NT2/D1 (cell line): ENCODE results near the gene CBX2.
A peak's percentile ranks its signal among the peaks of the same experiment; 100 is the strongest.

Experiments
- DNase-seq: peaks from one replicate; pipeline ENCODE4 v3.0.0-alpha.2; 2011; ENCODE audit warnings: low read depth, low spot score
- H3K27me3 ChIP-seq: 2 replicates; pipeline ENCODE4 v1.6.0; 2011; ENCODE audit warnings: mild to moderate bottlenecking; ENCODE audit not compliant: insufficient read length, insufficient read depth
- H3K36me3 ChIP-seq: 2 replicates; pipeline ENCODE4 v1.6.1; 2011; ENCODE audit warnings: mild to moderate bottlenecking, low read length, mixed read lengths; ENCODE audit not compliant: insufficient read depth, insufficient read length
- H3K4me1 ChIP-seq: 2 replicates; pipeline ENCODE4 v1.5.1; 2011; ENCODE audit not compliant: insufficient read depth, insufficient read length
- H3K4me3 ChIP-seq: 2 replicates; pipeline ENCODE4 v1.5.1; 2011; ENCODE audit warnings: low read depth; ENCODE audit not compliant: insufficient read length
- H3K9ac ChIP-seq: 2 replicates; pipeline ENCODE4 v1.6.0; 2011; ENCODE audit warnings: low read depth; ENCODE audit not compliant: insufficient read length
- H3K9me3 ChIP-seq: 2 replicates; pipeline ENCODE4 v1.5.1; 2011; ENCODE audit warnings: mild to moderate bottlenecking, low read length; ENCODE audit not compliant: insufficient read depth
- SUZ12 ChIP-seq: IDR thresholded peaks from 2 replicates; pipeline ENCODE4 v1.6.1; 2011; ENCODE audit not compliant: insufficient read length, insufficient read depth; ENCODE audit errors: extremely low read depth
- YY1 ChIP-seq: IDR thresholded peaks from 2 replicates; pipeline ENCODE4 v1.6.1; 2011; ENCODE audit not compliant: insufficient read length, insufficient read depth
- ZNF274 ChIP-seq: IDR thresholded peaks from 2 replicates; pipeline ENCODE4 v1.6.1; 2011; ENCODE audit warnings: mild to moderate bottlenecking, low read depth, low read length

CBX2 gene

GRCh38 chr17:79775632-79776031 is 2.3 kb upstream of the CBX2 start:
- Histone ChIP-seq H3K4me3 (no peak overlapping the region), H3K36me3 (peaks cover 15% of the 10 kb centered on the region), H3K9me3 (no peaks in the 10 kb centered on the region), H3K9ac (no peak overlapping the region), H3K4me1 (peaks cover 11% of the 10 kb centered on the region), H3K27me3 (peaks cover 8% of the 10 kb centered on the region)
- DNase-seq: no peak
- TF ChIP-seq ZNF274 (no peak), SUZ12 (no peak), YY1 (no peak)

DNA sequence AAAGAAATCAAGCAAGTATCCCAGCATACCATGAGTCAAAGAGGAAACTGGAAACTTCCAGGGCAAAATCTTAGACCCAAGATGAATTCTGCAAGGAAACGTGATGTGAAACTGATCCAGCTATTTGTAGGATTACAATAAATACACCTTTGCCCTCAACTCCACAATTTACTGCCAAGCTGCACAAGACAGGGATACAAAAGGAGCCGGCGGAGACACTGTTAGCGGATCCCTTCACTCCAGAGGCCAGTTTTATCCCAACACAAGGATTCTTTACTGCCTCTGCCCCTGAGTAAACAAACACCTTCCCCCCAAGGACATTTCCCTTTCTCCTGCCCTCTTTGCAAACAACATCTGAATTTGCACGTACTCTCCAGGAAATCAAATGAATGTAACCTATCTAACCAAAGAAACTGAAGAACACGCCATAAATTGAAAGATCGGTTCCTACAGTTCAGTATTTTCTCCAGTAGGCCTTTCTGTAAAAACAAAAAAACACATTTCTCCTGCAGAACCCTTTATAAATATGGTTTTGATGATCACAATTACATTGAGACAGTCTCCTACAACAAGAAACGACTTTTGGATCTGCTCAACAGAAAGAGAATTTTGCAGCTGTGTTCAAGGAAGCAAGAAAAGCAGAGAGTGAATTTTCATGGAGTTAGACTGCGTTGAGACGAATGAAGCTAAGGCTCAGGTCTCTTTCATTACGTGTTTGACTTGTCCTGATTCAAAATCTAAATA is 1.4 kb upstream of the CBX2 start:
- peak overlapping the region; percentile 42 for H3K4me3 ChIP-seq
- H3K9ac ChIP-seq: peak overlapping the region; percentile 82
- no peak for DNase-seq

DNA sequence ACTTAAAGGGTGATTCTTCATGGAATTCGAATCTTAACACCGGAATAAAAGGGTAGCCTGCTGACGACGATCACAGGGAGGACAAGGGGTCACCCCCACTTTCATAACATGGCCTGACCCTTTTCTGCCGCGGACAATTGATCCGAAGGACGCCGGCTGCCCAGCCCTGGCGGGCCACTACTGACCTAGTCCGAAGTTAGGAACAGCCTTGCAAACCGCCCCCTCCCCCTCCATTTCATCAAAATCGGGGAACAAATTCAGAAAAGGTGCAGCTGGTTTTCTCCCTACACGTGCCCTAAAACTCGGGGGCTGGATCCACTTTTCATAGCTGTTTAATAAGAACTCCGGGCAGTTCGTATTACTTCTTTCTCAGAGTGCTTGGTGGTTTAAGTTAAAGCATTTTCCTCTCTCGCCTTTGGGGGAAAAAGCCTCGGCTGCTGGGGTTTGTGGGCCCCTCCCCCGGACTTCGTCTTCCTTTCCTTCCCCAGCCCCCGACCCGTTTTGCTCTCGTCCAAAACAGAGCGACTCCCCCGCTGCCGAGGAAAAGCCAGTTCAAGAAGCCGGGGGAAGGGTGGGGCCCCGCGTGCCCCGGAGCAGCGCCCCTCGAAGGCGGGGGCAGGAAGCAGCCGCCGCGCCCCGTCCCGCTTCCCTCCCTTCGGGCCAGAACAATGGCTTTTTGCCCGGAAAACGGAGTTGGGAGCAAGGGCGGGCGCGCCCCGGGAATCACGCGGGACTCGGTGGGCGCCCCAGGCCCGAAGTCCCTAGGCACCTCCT is 641 bp upstream of the CBX2 start:
- peak; percentile 49 for DNase-seq
- H3K4me3 ChIP-seq: peak overlapping the region; percentile 42
- H3K9ac ChIP-seq: peak overlapping the region; percentile 82

More for the DNA sequence above, 1.4 kb upstream of the CBX2 start:
- Histone ChIP-seq H3K27me3 (peaks cover 8% of the 10 kb centered on the region), H3K4me1 (peaks cover 14% of the 10 kb centered on the region), H3K36me3 (peaks cover 24% of the 10 kb centered on the region), H3K9me3 (no peaks in the 10 kb centered on the region)
- no peak for TF ChIP-seq YY1
- TF ChIP-seq SUZ12: no peak
- no peak for TF ChIP-seq ZNF274

DNA sequence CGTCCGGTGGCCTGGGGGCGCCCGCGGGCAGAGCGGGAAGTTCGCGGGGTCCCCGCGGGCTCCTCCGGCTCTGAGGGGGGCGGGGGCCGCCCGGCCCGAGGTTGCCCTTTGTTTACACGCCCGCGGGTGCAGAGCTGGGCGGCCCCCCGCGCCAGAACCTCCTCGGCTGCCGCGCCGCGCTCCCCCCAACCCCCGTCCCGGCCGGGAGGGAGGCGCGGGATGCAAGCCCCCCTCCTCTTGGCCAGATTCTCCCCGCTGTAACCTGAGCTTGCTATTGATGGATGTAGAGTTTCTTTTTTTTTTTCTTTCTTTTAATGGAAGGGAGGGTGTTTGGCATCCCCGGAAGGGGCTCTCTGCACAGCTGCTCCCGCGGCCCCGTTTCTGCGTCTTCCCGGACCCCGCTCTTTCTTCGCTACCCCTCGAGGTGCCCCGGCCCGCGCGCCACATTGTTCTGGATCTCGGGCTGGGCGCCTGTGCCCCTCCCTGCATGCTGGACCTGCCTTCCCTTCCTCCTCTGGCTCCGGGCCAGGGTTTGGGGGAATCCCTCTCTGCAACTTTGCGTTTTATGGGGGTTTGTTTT is 646 bp downstream of the CBX2 start:
- Histone ChIP-seq H3K9me3 (no peaks in the 10 kb centered on the region), H3K36me3 (peaks cover 44% of the 10 kb centered on the region), H3K4me1 (peaks cover 21% of the 10 kb centered on the region), H3K4me3 (peak overlapping the region; percentile 78), H3K9ac (peak overlapping the region; percentile 95), H3K27me3 (peaks cover 8% of the 10 kb centered on the region)
- no peak for DNase-seq
- no peak for TF ChIP-seq SUZ12
- TF ChIP-seq YY1: no peak
- no peak for TF ChIP-seq ZNF274

More for the DNA sequence above, 641 bp upstream of the CBX2 start:
- H3K27me3 ChIP-seq: peaks cover 8% of the 10 kb centered on the region
- TF ChIP-seq SUZ12: no peak
- TF ChIP-seq ZNF274: no peak
- TF ChIP-seq YY1: no peak
- H3K4me1 ChIP-seq: peaks cover 21% of the 10 kb centered on the region
- no peaks in the 10 kb centered on the region for H3K9me3 ChIP-seq
- peaks cover 31% of the 10 kb centered on the region for H3K36me3 ChIP-seq

DNA sequence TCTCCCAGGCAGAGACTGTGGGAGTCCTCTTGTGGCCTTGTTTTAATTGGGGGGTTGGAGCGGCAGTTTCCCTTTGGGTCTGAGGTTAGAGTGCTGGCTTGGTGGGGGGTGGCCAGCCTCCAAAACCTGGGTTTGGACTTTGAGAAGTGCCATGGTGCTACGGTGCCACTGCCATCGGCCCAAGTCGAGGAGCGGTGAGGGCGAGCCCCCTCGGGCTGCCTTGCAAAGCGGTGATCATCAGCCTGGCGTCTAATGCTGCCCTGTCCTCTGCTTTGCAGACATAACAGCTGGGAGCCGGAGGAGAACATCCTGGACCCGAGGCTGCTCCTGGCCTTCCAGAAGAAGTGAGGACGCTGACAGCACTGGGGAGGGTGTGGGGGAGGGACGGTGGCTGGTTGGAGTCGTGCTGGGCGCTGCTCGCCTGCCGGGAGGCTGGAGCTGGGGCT is 1.2 kb downstream of the CBX2 start:
- TF ChIP-seq ZNF274 (no peak), SUZ12 (no peak), YY1 (no peak)
- peaks cover 49% of the 10 kb centered on the region for H3K36me3 ChIP-seq
- H3K4me3 ChIP-seq: peak overlapping the region; percentile 78
- peak overlapping the region; percentile 95 for H3K9ac ChIP-seq
- H3K27me3 ChIP-seq: peaks cover 8% of the 10 kb centered on the region
- DNase-seq: no peak
- H3K4me1 ChIP-seq: peaks cover 21% of the 10 kb centered on the region
- no peaks in the 10 kb centered on the region for H3K9me3 ChIP-seq

- Histone ChIP-seq H3K4me3 (peak overlapping the region; percentile 78), H3K36me3 (peaks cover 57% of the 10 kb centered on the region), H3K4me1 (peaks cover 15% of the 10 kb centered on the region), H3K27me3 (peaks cover 4% of the 10 kb centered on the region), H3K9ac (peak overlapping the region; percentile 95), H3K9me3 (no peaks in the 10 kb centered on the region)
- TF ChIP-seq SUZ12: no peak
- no peak for TF ChIP-seq ZNF274
- no peak for TF ChIP-seq YY1
- DNase-seq: no peak
Measured at GRCh38 chr17:79779661-79780365, 1.9 kb downstream of the CBX2 start.
